GM21723 (cell line): ENCODE results near the gene DCAF8.
"Not testable (repeated sequence)": the region's sequence is repeated elsewhere in the genome, so short reads cannot be mapped to it uniquely, and the experiment has no call there.

ENCODE experiments used
- ATAC-seq: cut with Tn5 transposase; IDR thresholded peaks from one replicate; pipeline ENCODE4 v1.9.1; 2021; ENCODE audit warnings: mild to moderate bottlenecking, moderate library complexity; ENCODE audit not compliant: unreplicated experiment

The DCAF8 gene

DNA sequence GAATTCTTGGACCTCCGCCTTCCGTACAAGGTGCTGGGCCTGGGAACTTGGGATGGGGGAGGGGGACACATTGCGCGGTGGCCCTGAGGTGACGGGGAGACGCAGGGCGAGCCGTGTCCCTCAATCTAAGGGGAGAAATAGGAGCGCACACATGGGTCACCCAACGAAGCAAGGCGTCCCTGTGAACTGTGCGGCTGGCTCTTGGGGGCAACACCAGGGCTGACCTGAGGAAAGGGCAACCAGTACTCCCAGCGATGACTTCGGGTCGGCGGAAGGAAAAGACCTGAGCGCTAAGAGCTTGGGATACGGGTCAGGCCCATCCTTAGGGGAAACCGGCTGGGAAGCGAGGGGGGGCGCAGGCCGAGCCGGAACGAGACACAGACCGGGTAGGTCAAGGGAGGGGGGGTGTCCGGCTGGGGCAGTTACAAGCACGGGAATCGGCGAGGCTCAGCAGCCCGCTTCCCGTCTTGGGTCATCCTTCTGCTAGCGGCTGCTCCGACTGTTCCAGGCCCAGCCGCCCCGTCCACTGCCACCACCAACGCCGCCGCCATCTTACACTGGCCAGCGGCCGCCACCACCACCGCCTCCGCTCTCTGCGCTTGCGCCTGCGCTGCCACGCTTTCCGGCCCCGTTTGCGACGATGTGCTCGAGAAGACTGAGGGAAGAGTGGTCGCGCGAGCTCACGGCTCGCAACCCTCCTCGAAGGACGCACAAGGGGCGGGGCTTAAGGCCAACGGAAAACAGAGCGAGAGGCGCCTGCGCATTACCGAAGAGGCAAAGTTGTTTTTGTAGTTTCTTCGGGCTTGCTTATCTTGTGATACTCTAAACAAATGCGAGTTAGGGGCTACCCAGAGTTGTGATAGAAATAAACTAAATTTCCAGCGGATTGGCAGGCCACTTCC lies at the start of gene DCAF8:
TSS of gene DCAF8 (minus strand) at position 657 of the 902 bp plus-strand sequence. CDS start 18,541 bp downstream, outside the sequence.
- ATAC-seq = peak; percentile 78

DNA sequence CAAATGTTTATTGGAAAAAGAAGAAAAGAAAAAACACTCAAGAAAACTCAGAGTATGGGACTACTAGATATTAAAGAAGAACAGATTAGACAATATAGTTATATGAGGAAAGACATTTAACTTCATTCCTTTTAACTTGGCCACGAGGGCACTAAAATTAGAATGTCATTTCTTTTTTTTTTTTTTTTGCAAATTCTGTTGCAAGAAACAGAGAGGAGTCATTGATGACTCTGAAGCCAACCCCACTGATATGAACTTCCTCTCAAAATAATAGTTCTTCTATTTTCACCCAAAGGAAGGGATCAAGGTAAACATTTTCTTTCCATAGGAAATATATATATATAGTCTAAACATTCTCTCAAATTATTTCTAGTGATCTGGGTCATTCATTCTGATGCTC lies 47.2 kb upstream of the DCAF8 start:
- ATAC-seq = no peak

DNA sequence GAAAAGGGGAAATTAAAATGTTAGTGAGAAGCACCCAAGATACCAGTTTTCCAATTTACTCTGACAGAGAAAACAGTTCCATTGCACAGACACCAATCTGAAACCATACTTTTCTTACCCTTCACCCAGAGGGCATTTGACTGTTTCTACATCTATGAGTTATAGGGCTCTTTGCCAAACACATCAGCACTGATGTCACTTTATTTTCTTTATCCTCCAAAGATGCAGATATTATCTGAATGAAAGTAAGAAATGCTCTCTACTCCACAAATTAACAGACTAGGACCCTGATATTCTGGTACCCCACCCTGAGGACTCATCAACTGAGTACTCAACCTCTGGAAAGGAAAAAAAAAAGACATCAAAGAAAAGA lies 46.8 kb upstream of the DCAF8 start:
- ATAC-seq = no peak

DNA sequence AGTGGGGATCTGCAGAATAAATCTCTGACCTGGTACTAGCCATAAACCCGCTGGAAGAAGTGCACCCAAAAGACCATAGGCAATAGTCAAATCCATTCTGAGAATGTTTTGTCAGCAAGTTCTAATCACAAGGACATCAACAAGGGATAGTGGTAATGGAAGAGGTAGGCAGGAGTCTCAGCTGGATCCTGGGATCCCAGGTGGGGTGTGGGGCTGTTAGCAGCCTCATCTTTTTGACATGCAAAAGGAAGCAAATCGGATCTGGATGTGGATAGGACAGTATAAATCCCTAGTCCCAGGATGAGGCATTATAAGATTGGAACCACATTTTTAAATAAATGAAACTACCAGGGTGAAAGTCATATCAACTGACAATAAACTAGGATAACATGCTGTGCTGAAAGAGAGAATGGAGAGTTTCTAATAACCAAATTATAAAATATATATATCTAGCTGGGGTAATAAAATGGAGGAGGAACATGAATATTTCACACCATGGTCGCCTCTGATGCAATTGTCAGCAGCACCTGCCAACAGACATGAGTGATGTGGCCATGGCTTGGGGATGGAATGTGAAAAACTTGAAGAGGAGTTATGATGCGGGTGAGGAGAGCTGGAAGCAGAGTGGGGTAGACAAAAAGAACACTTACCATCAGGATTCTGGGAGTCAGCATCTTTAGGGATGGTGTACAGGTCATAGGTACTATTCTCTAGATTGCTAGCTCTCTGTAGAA lies 46.3 kb upstream of the DCAF8 start:
- no peak for ATAC-seq

DNA sequence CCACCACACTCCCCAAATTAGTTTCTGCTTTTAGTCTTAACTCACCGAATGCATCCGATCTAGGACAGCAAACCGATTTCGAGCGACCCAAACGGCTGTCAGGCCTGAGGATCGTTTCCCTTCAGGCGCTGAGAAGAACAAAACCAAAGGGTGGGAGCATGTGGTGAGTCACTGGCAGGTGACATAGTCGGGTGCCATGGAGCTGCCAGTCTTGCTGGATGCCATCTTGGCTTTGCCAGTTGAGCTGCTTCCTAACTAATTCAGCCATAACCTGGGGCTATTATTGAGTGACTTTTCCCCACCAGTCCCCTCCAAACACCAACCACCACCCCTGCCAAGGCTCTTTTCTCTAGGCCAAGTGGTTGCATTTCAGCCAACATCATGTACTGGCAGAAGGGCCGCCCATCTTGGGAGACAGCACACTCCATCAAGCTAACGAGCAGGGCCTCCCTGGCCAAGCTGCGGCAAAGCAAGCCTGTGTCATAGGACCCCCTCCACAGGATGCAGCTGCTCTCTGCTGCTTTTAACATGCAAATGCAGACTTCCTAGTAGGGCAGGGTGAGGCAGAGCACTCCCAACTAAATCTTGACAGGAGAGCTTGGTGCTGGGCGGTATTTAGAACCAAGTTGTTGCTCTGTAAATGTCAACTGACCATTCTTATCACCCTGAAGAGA lies 44.9 kb upstream of the DCAF8 start:
- ATAC-seq = no peak

DNA sequence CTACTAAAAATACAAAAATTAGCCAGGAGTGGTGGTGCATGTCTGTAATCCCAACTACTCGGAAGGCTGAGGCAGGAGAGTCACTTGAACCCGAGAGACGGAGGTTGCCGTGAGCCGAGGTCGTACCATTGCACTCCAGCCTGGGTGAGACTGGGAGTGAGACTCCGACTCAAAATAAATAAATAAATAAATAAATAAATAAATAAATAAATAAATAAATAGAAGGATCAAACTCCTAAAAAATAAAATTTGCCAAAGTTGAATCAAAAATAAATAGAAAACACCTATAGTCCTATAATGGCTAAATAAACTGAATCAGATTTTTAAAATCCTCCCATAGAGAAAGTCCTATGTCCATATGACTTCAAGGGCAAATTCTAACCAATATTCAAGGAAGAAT lies 37.8 kb upstream of the DCAF8 start:
- no peak for ATAC-seq

DNA sequence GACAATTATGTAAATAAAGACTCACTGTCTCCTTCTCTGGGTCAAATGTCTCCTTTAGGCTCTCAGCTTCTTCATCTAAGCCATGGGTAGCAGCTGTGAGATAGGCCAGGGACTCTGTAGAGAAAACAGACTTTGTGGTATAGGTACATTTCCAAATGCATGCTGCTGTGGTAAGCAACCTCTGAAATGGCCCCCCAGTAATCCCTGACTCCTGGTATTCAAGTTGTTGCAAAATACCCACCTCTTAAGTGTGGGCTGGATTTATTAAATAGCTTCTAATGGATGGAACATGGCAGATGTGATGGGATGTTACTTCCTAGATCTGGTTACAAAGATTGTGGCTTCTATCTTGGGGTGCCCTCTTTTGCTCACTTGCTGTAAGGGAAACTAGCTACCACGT lies 33.7 kb upstream of the DCAF8 start:
- ATAC-seq = no peak

DNA sequence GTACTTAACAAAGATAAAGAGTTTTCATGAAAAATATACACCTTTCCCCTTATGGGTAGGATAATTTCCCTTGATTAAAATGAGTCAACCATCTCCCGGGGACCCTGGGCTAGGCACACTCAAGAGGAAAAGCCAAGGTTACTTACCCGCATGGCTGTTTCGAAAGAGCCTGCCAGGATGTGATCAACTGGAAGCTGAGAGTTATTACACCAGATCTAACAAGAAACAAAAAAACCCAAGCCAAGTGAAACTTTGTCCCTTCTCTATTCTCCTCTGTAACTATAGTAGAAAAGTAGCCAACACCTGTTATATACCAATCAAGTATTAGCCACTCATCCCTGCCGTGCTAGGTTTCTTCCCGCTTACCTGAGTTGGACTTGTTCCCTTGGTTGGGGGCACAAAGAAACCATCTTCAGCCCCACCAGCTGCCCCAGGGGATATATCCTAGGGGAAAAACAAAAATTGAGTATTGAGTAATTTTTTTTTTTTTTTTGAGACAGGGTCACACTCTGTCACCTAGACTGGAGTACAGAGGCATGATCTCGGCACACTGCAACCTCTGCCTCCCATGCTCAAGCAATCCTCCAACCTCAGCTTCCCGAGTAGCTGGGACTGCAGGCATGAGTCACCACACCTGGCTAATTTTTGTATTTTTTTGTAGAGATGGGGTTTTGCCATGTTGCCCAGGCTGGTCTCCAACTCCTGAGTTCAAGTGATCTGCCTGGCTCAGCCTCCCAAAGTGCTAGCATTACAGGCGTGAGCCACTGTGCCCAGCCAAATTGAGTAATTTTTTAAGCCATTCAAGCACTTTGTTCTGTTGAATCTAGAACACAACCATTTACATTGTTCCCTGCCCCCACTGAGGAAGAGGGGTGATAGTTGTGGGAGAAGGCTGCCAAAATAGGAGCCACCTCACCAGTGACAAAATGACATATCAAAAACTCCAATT lies 30.9 kb upstream of the DCAF8 start:
- no peak for ATAC-seq

DNA sequence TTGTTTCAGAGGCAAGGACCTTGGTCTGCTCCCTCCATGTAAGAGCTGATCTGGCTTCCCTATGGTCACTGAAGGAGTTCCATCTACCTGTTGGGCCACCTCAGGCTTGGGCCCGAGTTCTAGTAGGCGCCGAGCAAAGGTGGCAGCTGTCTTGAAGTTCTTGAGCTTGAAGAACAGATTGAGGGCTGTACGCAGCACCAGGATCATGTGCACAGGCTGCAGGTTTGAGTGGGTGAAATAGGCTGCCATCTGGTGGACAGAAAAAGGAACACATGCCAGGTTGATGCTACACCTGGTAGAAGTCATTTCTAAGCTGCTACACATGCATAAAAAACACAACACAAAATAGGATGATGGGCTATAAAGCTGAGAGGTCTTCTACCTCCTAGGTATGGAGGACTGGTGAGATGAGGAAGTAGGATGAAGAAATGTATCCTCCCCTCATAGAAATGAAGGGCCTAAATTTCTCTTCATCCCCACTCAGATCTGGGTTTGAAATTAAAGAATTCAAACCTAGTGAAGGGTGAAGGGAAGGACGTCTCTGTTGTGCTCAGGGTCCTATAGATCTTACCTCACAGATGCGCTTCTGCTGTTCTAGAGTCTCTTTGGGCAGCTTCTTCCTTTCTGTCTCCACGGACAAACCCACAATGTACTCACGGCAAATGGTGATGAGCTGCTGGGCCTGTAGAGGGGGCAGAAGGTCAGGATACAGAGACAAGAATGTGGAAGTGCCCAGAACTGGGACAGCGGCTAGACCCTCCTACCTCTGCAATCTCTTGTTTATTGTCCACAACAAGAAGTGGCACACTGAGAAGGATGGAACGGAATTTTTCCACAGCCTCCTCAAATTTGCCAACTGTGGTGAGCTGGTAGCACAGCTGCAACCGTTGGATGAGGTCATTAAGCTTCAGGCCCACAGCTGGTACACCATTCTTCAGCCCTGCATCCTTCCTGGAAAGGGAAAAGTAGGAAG lies 29.2 kb upstream of the DCAF8 start:
- peak; percentile 76 for ATAC-seq

DNA sequence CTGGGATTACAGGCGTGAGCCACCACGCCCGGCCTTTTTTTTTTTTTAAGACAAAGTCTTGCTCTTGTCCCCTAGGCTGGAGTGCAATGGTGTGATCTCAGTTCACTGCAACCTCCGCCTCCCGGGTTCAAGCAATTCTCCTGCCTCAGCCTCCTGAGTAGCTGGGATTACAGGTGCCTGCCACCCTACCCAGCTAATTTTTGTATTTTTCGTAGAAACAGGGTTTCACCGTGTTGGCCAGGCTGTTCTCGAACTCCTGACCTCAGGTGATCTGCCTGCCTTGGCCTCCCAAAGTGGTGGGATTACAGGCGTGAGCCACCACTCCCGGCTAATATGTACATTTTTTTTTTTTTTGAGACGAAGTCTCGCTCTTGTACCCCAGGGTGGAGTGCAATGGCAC lies 25.4 kb upstream of the DCAF8 start:
- not testable (repeated sequence) for ATAC-seq

DNA sequence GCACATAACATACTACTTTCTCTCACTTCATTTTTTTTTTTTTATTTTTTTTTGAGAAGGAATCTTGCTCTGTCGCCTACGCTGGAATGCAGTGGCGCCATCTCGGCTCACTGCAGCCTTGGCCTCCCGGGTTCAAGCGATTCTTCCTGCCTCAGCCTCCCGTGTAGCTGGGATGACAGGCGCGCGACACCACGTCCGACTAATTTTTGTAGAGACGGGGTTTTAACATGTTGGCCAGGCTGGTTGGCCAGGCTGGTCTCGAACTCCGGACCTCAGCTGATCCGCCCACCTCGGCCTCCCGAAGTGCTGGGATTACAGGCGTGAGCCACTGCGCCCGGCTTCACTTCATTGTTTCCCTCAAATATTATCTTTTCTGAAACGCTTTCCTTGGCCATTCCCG lies 23.2 kb upstream of the DCAF8 start:
- ATAC-seq = no peak

DNA sequence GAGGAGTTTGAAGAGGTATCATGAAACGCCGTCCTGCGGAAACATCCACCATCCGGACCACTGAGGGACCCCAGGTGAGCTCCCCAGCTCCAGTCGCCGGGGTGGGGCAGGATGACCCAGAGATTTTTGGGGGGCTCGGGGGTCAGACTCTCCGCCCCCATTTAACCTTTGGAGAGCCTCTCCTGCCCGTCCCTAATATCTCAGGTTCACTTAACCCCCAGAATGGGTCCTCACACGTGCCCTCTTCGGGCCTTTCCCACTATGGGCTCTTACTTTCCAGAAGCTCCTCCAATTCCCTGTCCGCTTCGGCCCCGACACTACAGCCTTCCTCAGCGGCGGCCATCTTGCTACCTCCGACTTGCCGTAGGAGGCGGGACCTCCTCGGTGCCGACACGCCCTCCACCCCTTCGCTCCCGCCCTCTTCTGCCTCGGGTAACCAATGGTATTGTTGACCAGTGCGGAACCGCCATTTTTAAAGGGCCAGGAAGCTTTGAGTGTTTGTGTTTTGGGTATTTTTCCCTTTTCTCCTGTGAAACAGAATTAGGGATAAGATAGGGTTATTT lies 22.5 kb upstream of the DCAF8 start, which contains the start of gene PEX19:
TSS of gene PEX19 (minus strand) at position 352 of the 563 bp plus-strand sequence. CDS start at position 343, 9 bp downstream.
- ATAC-seq = peak; percentile 97

DNA sequence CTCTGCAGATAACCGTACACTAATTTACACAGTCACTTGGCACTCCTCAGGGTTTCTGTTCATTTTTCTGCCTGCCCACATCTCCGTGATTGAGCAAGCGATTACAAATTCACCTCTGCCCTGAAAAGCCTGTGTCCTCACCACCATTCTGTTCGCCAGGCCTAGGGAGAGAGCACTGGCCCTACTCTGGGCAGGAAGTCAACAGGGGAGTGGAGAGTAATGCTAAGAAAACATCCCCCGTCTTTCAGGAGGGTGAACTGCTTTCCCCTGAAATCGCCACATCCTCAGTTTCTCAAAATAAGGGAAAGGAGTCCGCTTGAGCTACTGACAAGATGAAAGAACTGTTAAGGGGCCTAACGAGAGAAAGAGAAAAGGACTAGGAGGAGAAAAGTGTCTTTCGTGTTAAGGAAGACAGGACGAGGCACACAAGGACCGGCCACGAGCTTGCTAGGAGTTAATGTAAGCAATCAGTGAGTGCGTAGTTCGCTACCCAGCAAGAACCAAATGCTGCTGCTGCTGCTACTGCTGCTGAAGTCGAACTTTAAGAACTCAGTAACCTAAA lies 22.0 kb upstream of the DCAF8 start:
- ATAC-seq = peak; percentile 26

DNA sequence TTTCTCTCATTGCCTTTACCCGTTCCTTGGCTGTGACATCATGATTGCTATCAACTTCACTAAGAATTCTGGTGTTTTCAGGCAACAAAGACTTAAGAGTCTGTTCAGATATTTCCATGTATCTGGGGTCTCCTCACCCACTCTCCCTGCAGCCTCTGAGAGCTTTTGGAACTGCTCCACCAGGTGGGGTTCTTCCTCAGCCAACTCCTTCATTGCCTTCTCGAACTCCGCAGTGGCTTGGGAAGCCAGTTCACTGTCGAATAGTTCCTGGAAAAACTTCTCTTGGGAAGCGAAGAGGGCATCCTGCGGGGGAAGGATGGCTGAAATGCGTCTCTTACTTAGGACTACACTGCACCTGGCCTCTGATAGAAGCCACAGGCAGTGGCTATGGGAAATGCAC lies 20.5 kb upstream of the DCAF8 start:
- ATAC-seq = no peak

DNA sequence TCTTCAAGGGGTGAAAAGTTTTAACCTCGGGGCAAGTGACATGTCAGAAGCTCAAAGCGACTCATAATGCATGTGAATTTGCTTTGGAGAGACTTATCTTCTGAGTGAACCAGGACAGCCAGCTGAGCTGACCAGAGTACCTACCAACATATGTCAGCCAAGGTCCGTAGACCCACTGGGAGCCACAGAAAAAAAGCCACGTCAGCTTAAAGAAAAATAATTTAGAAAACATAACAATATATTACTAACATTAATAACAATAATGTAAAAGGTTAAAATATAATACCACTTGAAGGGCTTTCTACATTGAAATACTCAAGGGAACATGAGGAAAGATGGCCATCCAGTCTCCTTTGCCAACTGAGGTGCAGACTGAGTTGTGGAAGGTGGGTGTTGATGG lies 15.6 kb upstream of the DCAF8 start:
- ATAC-seq = no peak

DNA sequence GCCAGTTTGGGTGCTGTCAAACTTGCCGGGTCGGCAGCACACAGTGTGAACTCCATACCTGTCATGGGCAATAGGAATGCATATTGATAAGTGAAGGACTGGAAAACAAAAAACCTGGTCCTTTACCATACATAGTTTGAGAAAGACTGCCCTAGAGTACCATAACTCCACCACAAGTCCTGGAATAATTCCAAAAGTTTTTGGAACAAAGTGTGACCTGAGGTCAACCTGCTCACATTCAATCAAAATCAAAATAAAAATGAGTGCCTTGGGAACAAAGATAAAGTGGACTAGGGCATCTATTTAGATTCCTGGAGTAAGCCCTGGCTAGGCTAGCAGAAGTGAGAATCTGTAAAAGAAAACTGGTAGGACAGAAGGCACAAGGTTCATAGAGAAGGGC lies 15.0 kb upstream of the DCAF8 start:
- ATAC-seq = no peak

DNA sequence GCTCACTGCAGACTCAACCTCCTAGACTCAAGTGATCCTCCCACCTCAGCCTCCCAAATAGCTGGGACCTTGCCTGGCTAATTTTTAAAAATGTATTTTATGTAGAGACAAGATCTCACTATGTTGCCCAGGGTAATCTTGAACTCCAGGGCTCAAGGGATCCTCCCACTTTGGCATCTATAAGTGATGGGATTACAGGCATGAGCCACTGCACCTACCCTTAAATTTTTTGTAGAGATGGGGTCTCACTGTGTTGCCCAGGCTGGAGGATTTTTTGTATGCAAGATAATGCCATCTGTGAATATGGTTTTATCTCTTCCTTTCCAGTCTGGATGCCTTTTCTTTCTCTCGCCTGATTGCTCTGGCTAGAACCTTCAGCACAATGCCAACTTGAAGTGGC lies 8.7 kb upstream of the DCAF8 start:
- ATAC-seq = no peak

DNA sequence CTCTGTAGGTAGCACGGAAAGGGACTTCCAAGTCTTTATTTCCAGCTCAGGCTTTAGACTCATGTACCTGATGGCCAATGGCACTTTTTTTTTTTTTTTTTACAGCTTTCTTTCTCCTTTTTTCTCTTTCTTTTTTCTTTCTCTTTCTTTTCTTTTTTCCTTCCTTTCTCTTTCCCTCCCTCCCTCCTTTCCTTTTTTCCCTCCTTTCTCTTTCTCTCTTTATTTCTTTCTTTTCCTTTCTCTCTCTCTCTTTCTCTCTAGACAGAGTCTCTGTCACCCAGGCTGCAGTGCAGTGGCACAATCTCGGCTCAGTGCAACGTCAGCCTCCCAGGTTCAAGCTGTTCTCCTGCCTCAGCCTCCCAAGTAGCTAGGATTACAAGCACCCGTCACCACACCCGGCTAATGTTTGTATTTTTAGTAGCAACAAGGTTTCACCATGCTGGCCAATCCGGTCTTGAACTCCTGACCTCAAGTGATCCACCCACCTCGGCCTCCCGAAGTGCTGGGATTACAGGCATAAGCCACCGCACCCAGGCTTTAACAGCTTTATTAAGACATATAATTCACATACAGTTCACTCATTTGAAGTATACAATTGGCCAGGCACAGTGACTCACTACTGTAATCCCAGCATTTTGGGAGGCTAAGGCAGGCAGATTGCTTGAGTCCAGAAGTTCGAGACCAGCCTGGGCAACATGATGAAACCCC lies 5.1 kb upstream of the DCAF8 start:
- no peak for ATAC-seq
